Measurements from ENCODE around the gene ETAA1.
A peak's percentile ranks its signal among the peaks of the same experiment; 100 is the strongest.

The ETAA1 gene

DNA sequence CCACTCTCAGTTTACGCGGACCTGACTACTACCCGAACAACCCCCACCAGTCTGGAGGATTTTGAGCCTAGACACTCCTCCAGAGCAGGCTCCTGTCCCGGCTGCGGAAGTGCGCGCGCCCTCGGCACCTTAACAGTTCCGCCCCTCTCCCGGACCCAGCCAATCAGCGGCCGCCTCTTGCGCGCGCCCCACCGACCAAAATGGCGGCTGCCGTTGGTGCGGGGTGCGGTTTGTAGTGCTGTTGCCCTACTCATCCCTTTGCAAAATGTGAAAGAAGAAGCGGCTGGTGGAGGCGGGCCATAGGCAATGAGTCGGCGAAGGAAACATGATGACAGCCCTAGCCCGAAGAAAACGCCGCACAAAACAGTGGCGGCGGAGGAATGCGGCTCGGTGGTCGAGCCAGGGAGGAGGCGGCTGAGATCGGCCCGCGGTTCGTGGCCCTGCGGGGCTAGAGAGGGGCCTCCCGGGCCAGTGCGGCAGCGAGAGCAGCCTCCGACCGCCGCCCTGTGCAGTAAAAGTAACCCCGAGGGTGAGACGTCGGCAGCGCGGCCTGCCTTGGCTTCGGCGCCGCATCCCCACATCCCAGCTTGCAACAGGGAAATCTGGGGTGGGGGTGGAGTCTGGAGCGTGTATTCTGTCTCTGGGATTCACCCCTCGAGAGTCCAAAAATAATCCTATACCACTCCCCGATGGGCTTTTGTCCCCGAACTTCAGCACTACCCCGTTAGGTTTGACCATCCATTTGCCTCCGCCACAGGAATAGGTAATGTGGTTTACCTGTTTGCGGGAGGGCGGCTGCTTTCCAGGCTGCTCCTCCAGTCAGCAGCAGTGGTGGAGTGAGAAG is at the start of gene ETAA1:
TSS of gene ETAA1 (plus strand) at position 191 of the 844 bp plus-strand sequence. CDS start at position 307, 116 bp downstream.
- DNase-seq = peak; percentile 64

DNA sequence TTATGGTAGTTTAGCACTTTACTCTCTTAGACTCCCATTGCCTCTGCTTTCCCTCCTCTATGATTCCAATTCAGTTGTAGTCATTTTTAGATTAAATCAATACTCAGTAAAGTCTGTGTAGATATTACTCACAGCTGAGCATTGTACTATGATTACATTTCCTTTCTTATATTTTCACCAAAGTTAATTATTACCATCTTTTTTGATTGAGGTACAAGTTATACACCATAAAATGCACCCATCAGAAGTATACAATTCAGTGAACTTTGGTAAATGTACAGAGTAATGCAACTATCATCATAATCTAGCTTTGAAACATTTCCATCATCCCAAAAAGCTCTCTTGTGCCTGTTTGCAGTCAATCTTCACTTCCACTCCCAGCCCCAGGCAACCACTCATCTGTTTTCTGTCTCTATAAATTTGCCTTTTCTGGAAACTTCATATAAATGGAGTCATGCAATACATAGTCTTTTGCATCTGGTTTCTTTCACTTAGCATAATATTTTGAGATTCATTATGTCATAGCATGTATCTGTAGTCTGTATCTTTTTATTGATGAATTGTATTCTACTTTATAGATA is 30.2 kb upstream of the ETAA1 start:
- DNase-seq = no peak

GRCh38 chr2:67374481-67374880 is 22.7 kb upstream of the ETAA1 start:
- DNase-seq = no peak

DNA sequence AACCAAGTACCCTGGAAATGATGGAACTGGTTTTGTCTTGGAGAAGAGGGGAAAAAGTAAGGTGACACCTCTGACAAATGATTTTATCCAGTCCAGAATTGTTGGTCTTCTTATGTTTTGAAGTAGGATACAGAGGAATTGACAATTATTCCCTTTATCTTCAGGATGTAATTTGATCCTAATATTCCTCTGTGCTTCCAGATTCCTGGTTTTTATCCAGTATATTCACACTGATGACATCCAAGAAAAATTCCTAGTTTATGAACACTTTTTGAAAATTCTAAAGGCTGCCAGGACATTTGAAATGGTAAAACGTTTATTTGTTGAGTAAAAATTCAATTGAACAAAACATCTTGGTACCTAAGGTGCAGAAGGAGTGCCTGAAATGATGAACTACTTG is 22.2 kb upstream of the ETAA1 start:
- no peak for DNase-seq

GRCh38 chr2:67378555-67378954 is 18.6 kb upstream of the ETAA1 start:
- no peak for DNase-seq

DNA sequence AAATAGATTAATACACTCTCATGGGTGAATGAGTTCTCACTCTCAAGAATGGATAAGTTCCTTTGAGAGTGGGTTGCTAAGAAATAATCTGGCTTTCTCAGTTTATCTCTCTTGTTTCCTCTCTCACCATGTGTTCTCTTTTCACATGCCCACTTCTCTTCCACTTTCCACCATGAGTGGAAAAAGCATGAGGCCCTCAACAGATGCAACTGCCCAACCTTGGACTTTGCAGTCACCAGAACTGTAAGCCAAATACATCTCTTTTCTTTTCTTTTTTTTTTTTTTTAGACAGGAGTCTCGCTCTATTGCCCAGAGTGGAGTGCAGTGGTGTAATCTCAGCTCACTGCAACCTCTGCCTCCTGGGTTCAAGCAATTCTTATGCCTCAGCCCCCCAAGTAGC is 18.1 kb upstream of the ETAA1 start:
- DNase-seq = no peak

DNA sequence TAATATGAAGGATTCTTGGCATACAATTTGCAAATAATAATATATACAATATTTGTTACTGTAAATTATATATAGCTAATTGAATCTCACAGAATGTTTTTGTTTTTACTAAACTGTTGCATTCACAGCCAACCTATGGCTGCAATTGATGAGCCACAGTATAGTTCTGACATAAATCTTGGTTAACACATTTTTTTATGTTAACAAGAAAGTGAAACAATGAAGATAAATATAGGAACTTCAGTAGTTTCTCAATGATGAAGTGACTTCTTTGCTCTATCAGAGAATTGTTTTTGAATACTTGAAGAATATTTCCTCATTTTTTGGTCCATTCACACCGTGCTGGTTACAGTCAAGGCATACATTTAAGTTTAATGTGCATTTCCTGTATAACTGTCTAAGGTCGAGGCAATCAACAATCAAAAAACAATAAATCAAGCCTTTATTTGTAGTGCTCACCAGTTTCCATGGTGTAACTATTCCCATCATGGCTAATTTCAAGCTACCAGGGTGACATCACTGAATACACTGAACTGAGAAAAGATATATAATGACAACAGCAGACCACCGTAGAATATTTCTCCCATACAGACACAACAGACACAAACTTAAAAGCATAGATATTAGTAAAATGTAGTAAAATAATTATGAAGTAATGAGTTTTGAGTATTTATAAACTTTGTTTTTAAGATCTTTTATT is 12.9 kb upstream of the ETAA1 start:
- no peak for DNase-seq

GRCh38 chr2:67388680-67389079 is 8.5 kb upstream of the ETAA1 start:
- no peak for DNase-seq

DNA sequence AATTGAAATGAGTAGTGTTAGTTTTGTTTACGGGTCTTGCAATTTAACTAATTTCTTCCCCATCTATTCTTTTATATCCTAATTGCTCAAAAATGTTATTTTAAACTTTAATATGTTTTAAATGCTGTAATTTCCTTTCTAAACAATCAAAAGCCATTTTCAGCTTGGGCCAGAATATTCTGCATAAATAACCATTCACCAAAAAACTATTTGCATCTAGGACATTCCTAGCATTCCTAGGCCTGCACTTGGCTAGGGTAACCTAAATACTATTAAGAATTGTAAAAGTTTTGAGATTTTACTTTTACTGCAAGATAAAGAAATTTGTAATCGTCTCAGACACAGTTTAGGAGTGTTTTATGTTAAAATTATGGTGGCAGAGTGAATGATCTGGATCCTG is 7.8 kb upstream of the ETAA1 start:
- no peak for DNase-seq

DNA sequence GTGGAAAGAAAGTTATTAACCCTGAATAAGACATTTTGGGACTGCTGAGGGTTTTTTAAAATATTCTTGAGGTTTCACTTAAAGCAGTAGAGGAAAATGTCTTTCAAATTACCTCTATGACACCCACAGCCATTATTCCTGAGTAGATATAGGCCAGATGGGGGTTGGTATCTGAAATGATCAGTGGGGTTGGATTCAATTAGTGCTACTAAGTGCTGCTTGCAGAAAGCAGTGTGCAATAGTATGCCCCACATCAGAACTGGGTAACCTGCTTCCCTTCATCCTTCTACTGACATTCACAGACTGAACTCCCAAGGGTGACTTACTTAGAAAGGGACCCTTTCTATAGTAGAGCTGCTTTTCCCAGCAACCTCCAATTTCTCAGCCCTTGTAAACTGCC is 7.3 kb upstream of the ETAA1 start:
- no peak for DNase-seq

DNA sequence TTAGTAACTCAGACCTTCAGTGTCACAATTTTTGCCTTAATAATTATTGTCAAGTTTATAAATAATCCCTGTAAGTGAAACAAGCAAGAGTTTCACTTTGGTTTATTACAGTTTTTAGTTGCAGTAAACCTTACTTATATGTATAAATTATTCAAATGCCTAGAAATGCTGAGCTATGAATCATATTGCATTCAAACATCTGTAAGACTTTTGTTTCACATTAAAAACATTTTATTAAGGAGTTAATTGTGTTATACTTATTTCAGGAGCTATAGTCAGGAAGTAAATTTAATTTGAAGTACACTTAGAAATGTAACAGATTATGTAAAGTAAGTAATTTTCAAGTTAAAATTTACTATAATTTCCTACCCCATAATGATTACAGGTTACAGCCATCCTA is 3.9 kb upstream of the ETAA1 start:
- no peak for DNase-seq

- no peak for DNase-seq
These were observed 2.4 kb upstream of the ETAA1 start for GRCh38 chr2:67394734-67395133.

GRCh38 chr2:67399144-67399543 is 2.0 kb downstream of the ETAA1 start:
- DNase-seq = no peak

GRCh38 chr2:67399831-67400489 is 2.8 kb downstream of the ETAA1 start:
- no peak for DNase-seq

DNA sequence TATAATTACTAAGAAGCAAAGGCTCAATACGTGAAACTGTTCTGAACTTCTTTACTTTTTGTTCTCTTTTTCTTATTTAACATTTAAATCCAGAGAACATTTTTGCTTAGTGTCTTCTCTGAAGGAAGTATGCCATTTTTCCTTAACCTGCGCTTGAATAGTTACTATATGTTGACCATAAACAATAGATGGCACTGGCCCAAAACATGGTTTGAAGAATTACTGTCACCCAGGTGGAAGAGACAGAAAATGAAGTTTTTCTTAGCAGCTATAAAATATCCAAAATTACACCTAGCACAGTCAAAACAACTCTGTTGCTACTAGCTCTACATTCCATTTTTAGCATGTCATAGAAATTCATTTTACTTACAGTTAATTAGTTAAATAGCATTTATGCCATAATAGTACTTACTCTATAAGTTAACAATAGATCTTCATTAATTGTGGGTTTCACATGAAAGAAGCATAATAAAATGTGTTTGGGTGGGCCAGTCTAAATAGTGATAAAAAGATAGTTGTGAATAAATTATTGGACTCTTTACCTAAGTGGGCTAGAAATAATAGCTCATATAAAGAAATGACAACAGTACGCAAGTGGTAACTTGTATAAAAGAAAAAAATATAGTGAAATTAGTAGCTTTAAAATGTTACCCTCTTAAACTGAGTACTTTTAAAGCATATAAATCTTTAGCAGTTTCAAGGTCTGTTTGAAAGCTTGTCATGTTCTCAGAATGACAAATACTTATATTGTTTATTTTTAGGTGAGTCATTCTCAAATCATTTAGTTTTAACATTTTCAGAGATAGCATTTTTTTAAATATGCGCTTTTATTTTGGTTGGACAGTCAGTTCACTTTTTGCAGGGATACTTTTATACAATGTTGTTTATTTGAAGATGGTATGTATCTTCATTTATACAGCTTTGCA is 3.7 kb downstream of the ETAA1 start:
- no peak for DNase-seq

DNA sequence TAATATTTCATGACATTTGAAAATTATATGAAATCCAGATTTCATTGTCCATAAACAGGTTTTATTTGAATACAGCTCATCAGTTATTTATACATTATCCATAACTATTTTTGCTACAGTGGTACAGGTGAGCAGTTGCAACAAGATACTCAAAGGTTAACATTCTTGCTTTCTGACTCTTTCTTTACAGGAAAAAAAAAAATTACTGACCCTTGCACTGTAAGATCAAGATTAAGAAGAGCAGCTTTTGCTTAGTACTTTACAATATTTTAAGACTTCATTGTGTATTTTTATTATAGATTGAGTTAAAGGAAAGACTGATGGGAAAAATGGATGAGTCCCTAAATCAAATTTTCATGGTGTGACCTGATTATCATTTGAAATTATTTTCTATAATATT is 11.2 kb downstream of the ETAA1 start:
- no peak for DNase-seq

- no peak for DNase-seq
These were observed 15.3 kb downstream of the ETAA1 start for GRCh38 chr2:67412424-67412823.

GRCh38 chr2:67414867-67415266 is 17.7 kb downstream of the ETAA1 start:
- DNase-seq = no peak

GRCh38 chr2:67416136-67416535 is 19.0 kb downstream of the ETAA1 start:
- no peak for DNase-seq

GRCh38 chr2:67423489-67423888 is 26.4 kb downstream of the ETAA1 start:
- DNase-seq = no peak

- peak; percentile 41 for DNase-seq
These were observed 39.1 kb downstream of the ETAA1 start for GRCh38 chr2:67436221-67436620.

GRCh38 chr2:67437114-67437513 is 40.0 kb downstream of the ETAA1 start:
- no peak for DNase-seq

Data from NCI-H524 treated with DMSO at 0.1 percent for 48 hours (cell line).